Superior temporal gyrus (tissue), 1 donor: ENCODE measurements around the gene KRTAP10-1.

Experiments used
- DNase-seq: peaks from one replicate; pipeline ENCODE4 v3.0.0-alpha.2; 2016; ENCODE audit errors: extremely low spot score

The KRTAP10-1 gene

GRCh38 chr21:44548381-44548780 is 8.4 kb upstream of the KRTAP10-1 start:
- no peak for DNase-seq

DNA sequence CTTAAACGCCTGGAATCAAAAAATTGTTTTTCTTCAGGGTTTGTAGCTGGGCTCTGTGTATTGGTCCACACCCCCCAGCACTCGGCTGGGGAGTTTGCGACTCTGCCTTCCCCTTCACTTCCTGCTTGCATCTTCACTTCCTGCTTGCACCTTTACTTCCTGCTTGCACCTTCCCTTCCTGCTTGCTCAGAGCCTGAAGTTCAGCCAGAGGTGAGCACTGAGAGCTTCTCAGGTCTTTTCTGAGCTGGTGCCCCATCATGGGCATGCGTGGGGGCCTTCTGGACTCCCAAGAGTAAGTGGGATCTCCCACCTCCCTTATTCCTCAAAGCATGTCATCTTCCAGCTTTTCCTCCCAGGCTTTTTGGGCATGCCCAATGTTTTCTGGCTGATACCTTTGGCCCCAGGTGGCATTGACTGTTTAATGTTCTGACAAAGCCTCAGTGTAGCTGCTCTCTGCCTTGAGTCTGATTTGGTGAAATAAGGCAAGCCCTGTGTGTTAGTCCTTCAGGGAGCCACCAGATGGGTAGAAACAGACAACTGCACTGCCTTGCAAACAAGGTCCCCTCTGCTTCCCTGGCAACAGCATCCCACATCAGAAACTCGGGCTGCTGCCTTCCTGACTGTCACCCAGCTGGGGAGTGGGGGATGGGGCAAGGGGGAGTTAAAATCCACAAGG is 7.8 kb upstream of the KRTAP10-1 start:
- no peak for DNase-seq

GRCh38 chr21:44544566-44544965 is 4.6 kb upstream of the KRTAP10-1 start:
- DNase-seq: no peak

- no peak for DNase-seq
Observed at GRCh38 chr21:44542716-44543115, 2.7 kb upstream of the KRTAP10-1 start.

DNA sequence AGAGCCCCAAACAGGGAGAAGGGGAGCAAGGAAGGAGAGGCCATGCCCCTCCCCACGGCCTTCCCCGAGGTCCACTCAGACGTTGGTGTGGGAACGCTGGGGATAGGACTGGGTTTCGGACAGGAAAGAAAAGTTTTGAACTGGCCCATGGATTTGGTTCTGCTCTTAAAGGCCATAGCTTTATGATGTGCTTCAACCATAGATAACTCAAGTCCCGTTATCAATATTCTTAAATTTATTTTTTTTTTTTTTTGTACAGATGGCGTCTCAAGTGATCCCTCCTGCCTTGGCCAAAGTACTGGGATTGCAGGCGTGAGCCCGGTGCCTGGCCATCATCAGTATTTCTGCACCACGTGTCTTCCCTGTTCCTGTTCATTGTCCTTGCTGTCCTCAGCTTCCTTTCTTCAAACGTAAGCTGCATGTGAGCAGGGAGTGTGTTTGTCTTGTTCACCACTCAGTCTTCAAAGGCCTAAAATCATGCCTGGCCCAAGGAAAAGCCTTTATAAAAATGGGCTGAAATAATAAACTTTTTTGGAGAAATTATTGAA is 820 bp upstream of the KRTAP10-1 start:
- DNase-seq: no peak

- no peak for DNase-seq
Observed at GRCh38 chr21:44539046-44539445, 949 bp downstream of the KRTAP10-1 start.

DNA sequence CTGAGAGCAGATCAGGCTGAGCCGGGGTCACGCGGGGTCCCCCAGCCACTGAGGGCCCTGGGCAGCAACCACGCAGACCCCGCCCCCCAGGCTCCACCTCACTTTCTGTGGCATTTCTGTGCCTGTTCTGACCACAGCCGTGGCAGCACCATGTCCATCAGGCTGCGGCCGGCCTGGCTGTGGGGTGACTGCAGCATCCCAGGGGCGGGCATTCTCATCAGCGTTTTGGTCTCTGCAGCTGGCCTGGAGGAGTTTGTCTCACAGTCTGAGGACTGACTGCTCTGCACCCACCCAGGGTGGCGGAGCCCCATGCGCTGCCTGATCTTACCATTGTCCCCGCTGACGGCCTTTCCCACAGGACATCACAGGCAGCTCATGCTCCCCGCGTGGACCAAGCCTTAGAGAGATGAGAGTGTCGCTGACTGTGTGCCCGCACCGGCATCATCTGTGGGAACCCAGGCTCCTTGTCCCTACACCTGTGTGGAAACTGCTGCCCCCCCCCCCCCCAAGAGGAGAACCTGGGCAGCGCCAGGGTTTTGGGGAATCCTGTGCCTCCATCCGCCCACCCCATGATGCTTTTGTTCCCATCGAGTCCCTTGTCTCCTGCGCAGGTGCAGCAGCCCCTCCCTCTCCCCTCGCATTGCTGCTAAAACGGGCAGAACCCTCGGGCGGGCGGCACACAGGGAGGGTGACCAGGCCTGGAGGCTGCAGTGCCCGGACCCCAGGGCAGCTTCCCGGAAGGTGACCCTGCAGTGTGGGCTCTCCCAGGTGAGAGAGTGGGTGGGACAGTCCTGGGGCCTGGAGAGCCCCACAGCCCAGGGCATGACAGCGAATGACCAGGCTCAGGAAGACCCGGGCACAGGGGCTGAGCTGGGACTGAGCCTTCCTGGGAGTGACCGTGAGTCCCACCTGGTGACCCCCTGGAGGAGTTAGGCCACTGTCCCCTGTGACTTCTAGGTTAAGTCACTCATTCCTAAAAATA is 1.8 kb downstream of the KRTAP10-1 start:
- no peak for DNase-seq

- DNase-seq: no peak
Observed at GRCh38 chr21:44535963-44536362, 4.0 kb downstream of the KRTAP10-1 start.

GRCh38 chr21:44534688-44535087 is 5.3 kb downstream of the KRTAP10-1 start:
- no peak for DNase-seq

GRCh38 chr21:44533891-44534627 is 5.9 kb downstream of the KRTAP10-1 start:
- no peak for DNase-seq

DNA sequence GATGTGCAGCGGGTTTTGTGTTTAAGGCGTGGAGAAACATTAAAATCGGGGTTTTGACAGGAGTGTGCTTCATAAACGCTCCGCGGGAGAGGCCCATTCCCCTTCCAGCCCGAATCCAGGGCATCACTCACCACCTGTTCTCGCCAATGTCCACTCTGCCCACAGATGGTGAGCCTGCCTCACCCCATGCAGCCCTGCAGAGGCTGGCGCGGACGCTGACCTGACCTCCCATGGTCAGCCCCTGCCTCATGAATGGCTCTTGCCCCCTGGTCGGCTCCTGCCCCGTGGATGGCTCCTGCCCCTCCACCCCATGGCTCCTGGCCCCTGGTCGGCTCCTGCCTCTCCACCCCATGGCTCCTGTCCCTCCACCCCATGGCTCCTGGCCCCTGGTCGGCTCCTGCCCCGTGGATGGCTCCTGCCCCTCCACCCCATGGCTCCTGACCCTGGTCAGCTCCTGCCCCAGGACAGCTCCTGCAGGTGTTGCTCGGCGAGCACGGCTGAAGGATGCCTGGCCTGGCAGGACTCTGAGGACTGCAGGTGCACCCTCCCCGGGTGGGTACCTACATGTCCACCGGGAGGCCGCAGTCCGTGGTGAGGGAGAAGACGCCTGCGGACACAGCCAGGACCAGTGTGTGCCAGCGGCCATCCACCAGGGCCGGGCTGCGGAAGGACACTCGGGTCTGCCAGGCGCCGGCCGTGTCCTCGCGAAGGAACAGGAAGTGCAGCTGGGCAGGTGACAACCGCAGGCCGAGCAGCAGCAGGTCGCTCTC is 6.7 kb downstream of the KRTAP10-1 start:
- DNase-seq: no peak

- DNase-seq: no peak
Observed at GRCh38 chr21:44532712-44533111, 7.3 kb downstream of the KRTAP10-1 start.

DNA sequence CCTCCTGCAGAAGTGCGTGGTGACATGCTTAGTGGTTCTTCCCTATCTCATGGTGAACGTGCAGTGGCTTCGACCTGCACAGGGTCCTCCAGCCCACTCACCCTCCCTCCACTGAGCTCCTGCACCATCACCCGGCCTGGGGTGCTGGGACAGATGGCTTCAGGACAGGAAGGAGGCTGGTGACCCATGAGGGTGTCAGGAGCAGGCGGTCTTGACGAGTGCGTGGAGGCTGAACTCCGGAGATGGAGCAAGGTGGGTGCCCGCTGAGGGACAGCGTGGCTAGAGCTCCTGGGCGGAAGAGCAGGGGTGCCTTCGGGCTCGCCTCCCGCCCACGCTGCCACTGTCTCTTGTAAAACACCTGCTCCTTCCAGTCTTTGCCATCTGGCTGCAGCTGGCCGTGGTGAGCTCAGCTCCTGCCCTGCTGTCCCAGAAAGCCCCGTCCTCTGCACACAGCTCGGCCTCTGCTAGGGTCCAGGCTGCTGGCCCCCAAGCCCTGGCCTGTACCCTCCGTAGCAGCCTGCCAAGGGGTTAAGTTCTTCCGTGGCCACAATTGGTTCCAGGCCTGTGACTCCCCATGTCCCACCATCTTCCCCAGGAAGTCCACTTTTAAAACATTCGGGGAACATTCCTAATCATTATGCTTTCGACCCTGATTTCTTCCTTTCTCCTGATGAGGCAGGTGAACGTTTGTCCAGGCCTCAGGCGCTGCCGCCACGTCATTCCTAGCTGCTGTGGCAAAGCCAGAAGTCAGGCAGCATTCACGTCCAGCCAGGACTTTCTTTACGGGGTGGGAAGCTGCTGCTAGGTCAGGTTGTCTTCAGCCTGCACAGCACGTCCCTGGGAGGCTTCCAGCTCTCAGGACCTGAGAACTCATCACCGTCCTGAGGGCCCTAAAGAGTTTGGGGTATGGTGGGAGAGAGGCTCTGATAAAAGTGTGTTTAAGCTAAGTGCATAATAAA is 8.1 kb downstream of the KRTAP10-1 start:
- no peak for DNase-seq

GRCh38 chr21:44530903-44531605 is 8.9 kb downstream of the KRTAP10-1 start:
- no peak for DNase-seq

DNA sequence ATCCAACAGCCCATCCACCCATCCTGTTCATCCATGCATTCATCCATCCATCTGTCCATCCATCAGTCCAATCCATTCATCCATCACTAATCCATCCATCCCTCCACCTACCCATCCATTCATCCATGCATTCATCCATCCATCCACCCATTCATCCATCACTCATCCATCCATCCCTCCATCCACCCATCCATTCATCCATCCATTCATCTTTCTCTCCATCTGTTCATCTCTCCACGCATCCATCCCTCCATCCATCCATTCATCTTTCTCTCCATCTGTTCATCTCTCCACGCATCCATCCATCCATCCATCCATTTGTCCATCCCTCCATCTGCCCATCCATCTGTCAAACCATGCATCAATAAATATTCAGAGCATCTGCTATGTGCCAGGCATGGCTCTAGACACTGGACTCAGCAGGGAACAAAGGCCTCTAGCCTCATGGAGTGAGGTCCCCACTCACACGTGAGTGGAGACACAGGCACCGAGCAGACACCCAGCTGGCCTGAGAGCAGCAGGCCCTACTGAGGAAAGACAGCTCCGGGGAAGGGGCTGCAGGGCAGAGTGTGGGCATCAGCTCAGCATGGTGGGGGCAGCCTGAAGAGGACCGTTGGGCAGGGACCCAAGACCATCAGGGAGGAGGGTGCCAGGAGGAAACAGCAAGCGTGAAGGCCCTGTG is 9.6 kb downstream of the KRTAP10-1 start:
- DNase-seq: no peak

GRCh38 chr21:44529503-44530125 is 10.4 kb downstream of the KRTAP10-1 start:
- no peak for DNase-seq

- DNase-seq: no peak
Observed at GRCh38 chr21:44529011-44529421, 11.0 kb downstream of the KRTAP10-1 start.

DNA sequence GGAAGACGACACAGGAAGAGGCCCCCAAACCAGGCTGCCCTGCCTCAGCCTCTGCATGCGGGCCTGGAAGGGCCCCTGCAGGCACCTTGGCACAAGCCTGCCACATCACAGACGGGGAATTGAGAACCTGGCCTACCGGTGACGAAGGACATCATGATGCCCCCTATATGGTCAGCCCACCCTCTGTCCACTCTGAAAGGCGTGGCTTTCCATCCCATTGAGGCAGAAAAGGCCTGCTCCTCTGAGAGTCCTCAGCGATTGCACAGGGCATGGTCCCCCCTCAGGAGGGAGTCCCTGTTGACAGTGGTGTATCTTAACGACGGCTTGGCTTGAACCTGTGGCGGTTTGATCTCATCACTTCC is 11.4 kb downstream of the KRTAP10-1 start:
- DNase-seq: no peak
